NCI-H69 (cell line): ENCODE measurements around the gene GNAQ.
"Not testable (repeated sequence)": the region's sequence is repeated elsewhere in the genome, so short reads cannot be mapped to it uniquely, and the experiment has no call there.

Source experiments
- DNase-seq: peaks from one replicate; lab custom pipeline; 2025; lab: John Stamatoyannopoulos, UW

GNAQ gene

GRCh38 chr9:77771171-77771570 lies 260.4 kb downstream of the GNAQ start:
- DNase-seq = no peak

GRCh38 chr9:77770340-77770739 lies 261.3 kb downstream of the GNAQ start:
- no peak for DNase-seq

- DNase-seq = no peak
Measured at GRCh38 chr9:77769246-77769645, 262.4 kb downstream of the GNAQ start.

GRCh38 chr9:77766587-77766986 lies 265.0 kb downstream of the GNAQ start:
- no peak for DNase-seq

GRCh38 chr9:77765781-77766259 lies 265.8 kb downstream of the GNAQ start:
- DNase-seq = no peak

- DNase-seq = peak; percentile 62
Measured at GRCh38 chr9:77764894-77765780, 266.5 kb downstream of the GNAQ start.

- DNase-seq = no peak
Measured at GRCh38 chr9:77763566-77763965, 268.0 kb downstream of the GNAQ start.

GRCh38 chr9:77760919-77761318 lies 270.7 kb downstream of the GNAQ start:
- not testable (repeated sequence) for DNase-seq

GRCh38 chr9:77759391-77759790 lies 272.2 kb downstream of the GNAQ start:
- peak; percentile 19 for DNase-seq

- no peak for DNase-seq
Measured at GRCh38 chr9:77756449-77756848, 275.2 kb downstream of the GNAQ start.

- DNase-seq = no peak
Measured at GRCh38 chr9:77753180-77753579, 278.4 kb downstream of the GNAQ start.

GRCh38 chr9:77752554-77752953 lies 279.1 kb downstream of the GNAQ start:
- DNase-seq = no peak

GRCh38 chr9:77751341-77752091 lies 280.1 kb downstream of the GNAQ start:
- DNase-seq = peak; percentile 88

GRCh38 chr9:77750981-77751340 lies 280.6 kb downstream of the GNAQ start:
- peak; percentile 59 for DNase-seq

- DNase-seq = peak; percentile 86
Measured at GRCh38 chr9:77750284-77750683, 281.3 kb downstream of the GNAQ start.

GRCh38 chr9:77748214-77748772 lies 283.3 kb downstream of the GNAQ start:
- DNase-seq = peak; percentile 76

- DNase-seq = no peak
Measured at GRCh38 chr9:77747163-77747562, 284.4 kb downstream of the GNAQ start.

GRCh38 chr9:77744841-77745430 lies 286.7 kb downstream of the GNAQ start:
- peak; percentile 82 for DNase-seq

- DNase-seq = no peak
Measured at GRCh38 chr9:77743386-77743785, 288.2 kb downstream of the GNAQ start.

GRCh38 chr9:77738932-77739331 lies 292.7 kb downstream of the GNAQ start:
- no peak for DNase-seq

GRCh38 chr9:77735494-77735893 lies 296.1 kb downstream of the GNAQ start:
- DNase-seq = no peak

GRCh38 chr9:77731930-77732329 lies 299.7 kb downstream of the GNAQ start:
- DNase-seq = no peak
